WTC11 (cell line): ENCODE results near the gene TAF6. TPM values are rescaled to one million over a fixed set of nuclear protein-coding genes. Genes with fewer than 3 reads are reported as not detected.

Experiments
- microRNA-seq: library from miRNA; unstranded; fragments of <30 nt; microRNA quantifications from one replicate; pipeline ENCODE4 v1.2.0, GENCODE V29; 2022; ENCODE audit warnings: borderline number of aligned reads
- total RNA-seq: library from RNA; stranded (reverse); gene quantifications from 3 replicates; pipeline ENCODE4 v1.2.3, GENCODE V29; 2021

The TAF6 gene
- total RNA-seq, 1 experiment from 2014 or later, result 121 TPM

Small RNA genes lying within 50 kb of the gene (microRNA-seq; reads per million reads assigned to microRNA genes)
- gene MIR106B (487 reads per million, percentile 83 among the genes with 10 or more reads in this experiment), gene MIR25 (155 reads per million, percentile 70 among the genes with 10 or more reads in this experiment), gene MIR4658 (not detected), gene MIR93 (7,379 reads per million, percentile 98 among the genes with 10 or more reads in this experiment)

Other genes with a start within 250 kb of the TAF6 start
- gene OR2AE1, start 242.3 kb downstream of the TAF6 start, total RNA-seq, result 0.15 TPM in 1 of 3 replicates, not detected in the others
- 6.6 to 9.8 TPM (median 9.3 TPM) in 3 replicates for gene TRIM4, start 199.8 kb downstream of the TAF6 start, total RNA-seq
- 2.9 to 3.7 TPM (median 3.4 TPM) in 3 replicates for gene GJC3, start 189.7 kb downstream of the TAF6 start, total RNA-seq
- 1.6 to 2.7 TPM (median 1.8 TPM) in 3 replicates for gene AZGP1, start 143.3 kb downstream of the TAF6 start, total RNA-seq
- 46.6 to 51.8 TPM (median 47.6 TPM) in 3 replicates for gene ZKSCAN1, start 103.8 kb downstream of the TAF6 start, total RNA-seq
- 25.5 to 27.2 TPM (median 26.2 TPM) in 3 replicates for gene ZSCAN21, start 69.6 kb downstream of the TAF6 start, total RNA-seq
- gene ZNF3, start 37.6 kb downstream of the TAF6 start, total RNA-seq, result 38.1 to 48.3 TPM (median 39.1 TPM) in 3 replicates
- gene COPS6, start 30.4 kb downstream of the TAF6 start, total RNA-seq, result 118 to 124 TPM (median 119 TPM) in 3 replicates
- 306 to 351 TPM (median 315 TPM) in 3 replicates for gene MCM7, start 18.0 kb downstream of the TAF6 start, total RNA-seq
- 16.9 to 18.0 TPM (median 17.4 TPM) in 3 replicates for gene AP4M1, start 17.7 kb downstream of the TAF6 start, total RNA-seq
- gene CNPY4, start 276 bp upstream of the TAF6 start, total RNA-seq, result 14.3 to 15.1 TPM (median 14.6 TPM) in 3 replicates
- 3.0 to 3.5 TPM (median 3.0 TPM) in 3 replicates for gene MBLAC1, start 7.6 kb upstream of the TAF6 start, total RNA-seq
- 199 to 235 TPM (median 227 TPM) in 3 replicates for gene LAMTOR4, start 29.6 kb upstream of the TAF6 start, total RNA-seq
- 25.0 to 28.0 TPM (median 25.1 TPM) in 3 replicates for gene TRAPPC14, start 39.4 kb upstream of the TAF6 start, total RNA-seq
- 8.1 to 10.3 TPM (median 8.9 TPM) in 3 replicates for gene GAL3ST4, start 49.3 kb upstream of the TAF6 start, total RNA-seq
- 52.1 to 63.9 TPM (median 63.0 TPM) in 3 replicates for gene GPC2, start 58.0 kb upstream of the TAF6 start, total RNA-seq
- 5.2 to 7.6 TPM (median 5.5 TPM) in 3 replicates for gene STAG3, start 58.6 kb upstream of the TAF6 start, total RNA-seq
- 0.37 to 0.55 TPM in 2 of 3 replicates, not detected in the other for gene PVRIG, start 100.6 kb upstream of the TAF6 start, total RNA-seq
- gene SPDYE3, start 188.3 kb upstream of the TAF6 start, total RNA-seq, result not detected in 3 replicates
- 30.2 to 35.8 TPM (median 30.7 TPM) in 3 replicates for gene PILRB, start 238.8 kb upstream of the TAF6 start, total RNA-seq